ENCODE measurements around the gene GLRA3.
"Not testable (repeated sequence)": the region's sequence is repeated elsewhere in the genome, so short reads cannot be mapped to it uniquely, and the experiment has no call there.

DNA sequence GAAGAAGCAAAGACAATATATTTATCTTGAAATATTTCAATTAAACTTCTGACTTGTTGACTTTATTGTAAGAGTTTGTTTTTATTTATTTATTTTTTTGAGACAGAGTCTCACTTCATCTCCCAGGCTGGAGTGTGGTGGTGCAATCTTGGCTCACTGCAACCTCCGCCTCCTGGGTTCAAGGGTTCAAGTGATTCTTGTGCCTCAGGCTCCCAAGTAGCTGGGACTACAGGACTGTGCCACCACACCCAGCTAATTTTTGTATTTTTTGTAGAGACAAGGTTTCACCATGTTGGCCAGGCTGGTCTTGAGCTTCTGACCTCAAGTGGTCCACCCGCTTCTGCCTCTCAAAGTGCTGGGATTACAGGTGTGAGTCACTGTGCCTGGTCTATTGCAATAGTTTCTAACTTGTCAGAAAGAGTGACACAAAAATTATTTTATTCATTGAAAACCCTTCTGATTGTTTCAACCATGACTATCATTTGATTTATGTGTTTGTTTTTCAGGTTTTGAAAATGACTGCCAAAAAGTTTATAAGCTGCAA, 199.1 kb downstream of the GLRA3 start:
- TF ChIP-seq, protein P1, sequence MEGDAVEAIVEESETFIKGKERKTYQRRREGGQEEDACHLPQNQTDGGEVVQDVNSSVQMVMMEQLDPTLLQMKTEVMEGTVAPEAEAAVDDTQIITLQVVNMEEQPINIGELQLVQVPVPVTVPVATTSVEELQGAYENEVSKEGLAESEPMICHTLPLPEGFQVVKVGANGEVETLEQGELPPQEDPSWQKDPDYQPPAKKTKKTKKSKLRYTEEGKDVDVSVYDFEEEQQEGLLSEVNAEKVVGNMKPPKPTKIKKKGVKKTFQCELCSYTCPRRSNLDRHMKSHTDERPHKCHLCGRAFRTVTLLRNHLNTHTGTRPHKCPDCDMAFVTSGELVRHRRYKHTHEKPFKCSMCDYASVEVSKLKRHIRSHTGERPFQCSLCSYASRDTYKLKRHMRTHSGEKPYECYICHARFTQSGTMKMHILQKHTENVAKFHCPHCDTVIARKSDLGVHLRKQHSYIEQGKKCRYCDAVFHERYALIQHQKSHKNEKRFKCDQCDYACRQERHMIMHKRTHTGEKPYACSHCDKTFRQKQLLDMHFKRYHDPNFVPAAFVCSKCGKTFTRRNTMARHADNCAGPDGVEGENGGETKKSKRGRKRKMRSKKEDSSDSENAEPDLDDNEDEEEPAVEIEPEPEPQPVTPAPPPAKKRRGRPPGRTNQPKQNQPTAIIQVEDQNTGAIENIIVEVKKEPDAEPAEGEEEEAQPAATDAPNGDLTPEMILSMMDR (IDR thresholded peaks at IDR 0.05): not testable (repeated sequence)
- not testable (repeated sequence) for TF ChIP-seq EP300 (IDR thresholded peaks at IDR 0.05)

Data from tibial nerve (tissue), 4 donors.